Stimulated activated CD4-positive, alpha-beta T cell treated with anti-CD3 and anti-CD28 coated beads, Interleukin-2, amount 100 ng/mL, for 4 hours (primary cell): ENCODE measurements around the gene PLK4.
A peak's percentile ranks its signal among the peaks of the same experiment; 100 is the strongest.
"Not testable (repeated sequence)": the region's sequence is repeated elsewhere in the genome, so short reads cannot be mapped to it uniquely, and the experiment has no call there.

Source experiments
- DNase-seq: peaks from one replicate; pipeline ENCODE4 v3.0.0-alpha.2; 2020; ENCODE audit warnings: low read depth

The PLK4 gene

GRCh38 chr4:127880763-127881562, at the start of gene PLK4:
Gene PLK4, plus strand, starts transcription at chr4:127880893. Its CDS starts 242 bp downstream, at chr4:127881135.
- DNase-seq = peak; percentile 90

- no peak for DNase-seq
These were observed 48.1 kb upstream of the PLK4 start for GRCh38 chr4:127832585-127832984.

- DNase-seq = no peak
These were observed 36.7 kb upstream of the PLK4 start for GRCh38 chr4:127843704-127844600.

GRCh38 chr4:127844601-127845116, 36.0 kb upstream of the PLK4 start:
- no peak for DNase-seq

DNA sequence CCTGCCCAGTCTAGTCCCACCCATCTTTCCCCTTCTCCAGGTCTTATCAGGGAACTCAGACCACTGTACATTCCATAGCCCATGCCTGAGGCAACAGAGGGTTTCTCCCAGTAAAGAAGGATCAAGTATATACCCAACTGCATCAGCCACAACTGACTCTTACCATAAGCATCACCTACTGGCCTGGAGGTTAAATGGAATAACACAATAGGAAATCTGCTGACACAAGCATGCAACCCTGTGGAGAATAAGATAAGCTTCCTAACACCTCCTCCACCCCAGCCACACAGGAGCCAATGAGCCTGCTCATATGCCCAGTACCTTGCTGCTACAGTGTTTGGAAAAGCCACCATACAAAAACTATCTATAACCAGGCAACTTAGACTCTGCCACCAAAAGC, 34.6 kb upstream of the PLK4 start:
- no peak for DNase-seq

DNA sequence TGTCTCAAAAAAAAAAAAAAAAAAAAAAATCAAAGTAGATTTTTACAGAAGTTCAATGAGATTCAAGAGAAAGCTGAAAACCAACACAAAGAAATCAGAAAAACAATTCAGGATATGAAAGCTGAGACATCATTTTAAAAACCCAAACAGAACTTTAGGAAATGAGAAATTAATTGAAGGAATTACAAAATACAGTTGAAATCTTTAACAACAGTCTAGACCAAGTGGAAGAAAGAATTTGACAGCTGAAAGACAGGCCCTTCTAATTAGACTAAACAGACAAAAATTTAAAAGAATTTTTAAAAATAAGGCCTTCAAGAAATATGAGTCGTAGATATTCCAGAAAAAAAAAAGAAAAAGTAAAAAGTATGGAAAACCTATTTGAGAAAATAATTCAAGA, 33.9 kb upstream of the PLK4 start:
- no peak for DNase-seq

DNA sequence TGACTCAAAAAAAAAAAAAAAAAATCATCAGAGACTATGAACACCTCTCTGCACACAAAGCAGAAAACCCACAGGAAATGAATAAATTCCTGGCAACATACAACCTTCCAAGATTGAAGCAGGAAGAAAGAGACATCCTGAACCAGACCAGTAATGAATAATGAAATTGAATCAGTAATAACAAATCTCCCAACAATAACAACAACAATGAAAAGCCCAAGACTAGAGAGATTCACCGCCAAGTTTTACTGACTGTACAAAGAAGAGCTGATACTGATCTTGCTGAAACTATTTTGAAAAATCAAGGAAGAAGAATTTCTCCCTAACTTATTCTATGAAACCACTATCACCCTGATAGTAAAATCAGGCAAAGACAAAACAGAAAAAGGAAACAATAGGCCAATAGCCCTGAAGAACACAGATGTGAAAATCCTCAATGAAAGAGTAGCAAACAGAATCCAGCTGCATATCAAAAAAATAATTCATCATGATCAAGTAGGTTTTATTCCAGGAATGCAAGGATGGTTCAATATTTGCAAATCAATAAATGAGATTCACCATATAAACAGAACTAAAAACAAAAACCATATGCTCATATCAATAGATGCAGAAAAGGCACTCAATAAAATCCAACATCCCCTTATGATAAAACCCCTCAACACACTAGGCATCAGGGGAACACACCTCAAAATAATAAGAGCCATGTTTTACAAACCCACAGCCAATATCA, 31.0 kb upstream of the PLK4 start:
- no peak for DNase-seq

GRCh38 chr4:127852661-127853060, 28.0 kb upstream of the PLK4 start:
- no peak for DNase-seq

GRCh38 chr4:127856196-127856812, 24.4 kb upstream of the PLK4 start:
- DNase-seq = no peak

GRCh38 chr4:127856813-127857447, 23.8 kb upstream of the PLK4 start:
- DNase-seq = no peak

GRCh38 chr4:127857641-127858040, 23.1 kb upstream of the PLK4 start:
- no peak for DNase-seq

- DNase-seq = no peak
These were observed 12.5 kb upstream of the PLK4 start for GRCh38 chr4:127868196-127868595.

GRCh38 chr4:127870281-127870680, 10.4 kb upstream of the PLK4 start:
- DNase-seq = no peak

- DNase-seq = no peak
These were observed 10.0 kb upstream of the PLK4 start for GRCh38 chr4:127870688-127871087.

- DNase-seq = no peak
These were observed 4.9 kb upstream of the PLK4 start for GRCh38 chr4:127875791-127876190.

DNA sequence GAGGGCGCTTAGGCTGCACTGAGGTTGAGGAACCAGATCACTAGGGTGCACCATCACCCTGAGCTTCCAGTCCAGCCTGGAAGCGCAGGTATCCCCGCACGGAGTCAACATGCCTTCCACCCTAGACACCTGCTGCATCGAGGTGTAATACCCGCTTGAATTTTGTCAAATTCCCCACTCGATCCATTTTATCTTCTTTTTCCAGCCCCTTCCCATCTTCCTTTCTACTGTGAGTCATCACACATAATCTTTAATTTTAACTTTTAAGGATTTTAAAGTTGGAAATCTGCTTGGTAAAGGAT, 821 bp downstream of the PLK4 start:
- DNase-seq = no peak

- no peak for DNase-seq
These were observed 7.9 kb downstream of the PLK4 start for GRCh38 chr4:127888559-127888958.

GRCh38 chr4:127889903-127890302, 9.2 kb downstream of the PLK4 start:
- DNase-seq = no peak

DNA sequence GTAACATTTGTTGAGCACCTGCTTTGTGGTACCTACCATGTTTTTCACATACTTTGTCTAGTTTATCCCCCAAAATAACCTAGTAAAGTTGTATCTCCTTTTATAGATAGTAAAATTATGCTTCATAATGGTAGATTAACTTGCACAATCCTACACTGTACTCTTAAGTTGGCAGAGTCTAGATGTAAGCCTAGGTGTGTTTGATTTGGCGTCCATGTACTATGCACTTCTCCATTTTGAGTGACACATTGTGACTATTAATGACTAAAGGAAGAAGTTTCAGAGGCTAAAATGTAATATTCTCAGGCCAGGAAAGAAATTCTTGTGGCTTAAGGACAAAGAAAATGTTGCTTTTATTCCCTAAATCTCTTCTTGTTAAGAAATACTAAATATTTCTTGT, 15.4 kb downstream of the PLK4 start:
- no peak for DNase-seq

DNA sequence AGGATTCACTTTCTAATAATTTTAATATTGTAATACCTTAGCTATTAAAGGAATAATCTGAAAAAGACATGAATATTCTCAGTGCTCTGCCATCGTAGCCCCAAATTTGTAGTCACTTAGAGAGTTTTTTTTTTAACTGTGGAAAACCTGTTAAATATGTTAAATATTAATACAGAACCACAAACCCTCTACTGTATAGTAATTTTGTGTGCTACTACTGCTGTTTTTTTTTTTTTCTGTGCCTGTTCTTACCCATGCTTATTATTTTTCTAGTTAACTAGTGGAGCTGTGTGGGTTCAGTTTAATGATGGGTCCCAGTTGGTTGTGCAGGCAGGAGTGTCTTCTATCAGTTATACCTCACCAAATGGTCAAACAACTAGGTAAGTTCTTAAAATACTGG, 15.8 kb downstream of the PLK4 start:
- no peak for DNase-seq

DNA sequence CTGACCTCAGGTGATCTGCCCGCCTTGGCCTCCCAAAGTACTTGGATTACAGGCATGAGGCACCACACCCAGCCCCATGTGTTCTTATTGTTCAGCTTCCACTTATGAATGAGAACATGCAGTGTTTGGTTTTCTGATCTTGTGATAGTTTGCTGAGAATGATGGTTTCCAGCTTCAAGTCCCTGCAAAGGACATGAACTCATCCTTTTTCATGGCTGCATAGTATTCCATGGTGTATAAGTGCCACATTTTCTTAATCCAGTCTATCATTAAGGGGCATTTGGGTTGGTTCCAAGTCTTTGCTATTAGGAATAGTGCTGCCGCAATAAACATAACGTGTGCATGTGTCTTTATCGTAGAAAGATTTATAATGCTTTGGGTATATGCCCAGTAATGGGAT, 19.0 kb downstream of the PLK4 start:
- not testable (repeated sequence) for DNase-seq

DNA sequence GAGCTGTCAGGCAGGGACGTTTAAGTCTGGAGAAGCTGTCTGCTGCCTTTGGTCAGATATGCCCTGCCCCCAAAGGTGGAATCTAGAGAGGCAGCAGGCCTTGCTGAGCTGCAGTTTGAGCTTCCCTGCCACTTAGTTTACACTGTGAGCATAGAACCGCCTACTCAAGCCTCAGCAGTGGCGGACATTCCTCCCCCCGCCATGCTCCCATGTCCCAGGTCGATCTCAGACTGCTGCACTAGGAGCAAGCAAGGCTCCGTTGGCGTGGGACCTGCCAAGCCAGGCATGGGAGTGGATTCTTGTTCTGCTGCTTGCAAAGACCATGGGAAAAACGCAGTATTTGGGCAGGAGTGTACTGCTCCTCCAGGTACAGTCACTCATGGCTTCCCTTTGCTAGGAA, 24.3 kb downstream of the PLK4 start:
- no peak for DNase-seq
